GM19463 (cell line): ENCODE measurements around the gene CD44.
A peak's percentile ranks its signal among the peaks of the same experiment; 100 is the strongest.
"Not testable (repeated sequence)": the region's sequence is repeated elsewhere in the genome, so short reads cannot be mapped to it uniquely, and the experiment has no call there.

ENCODE experiments used
- ATAC-seq: cut with Tn5 transposase; IDR thresholded peaks from one replicate; pipeline ENCODE4 v1.9.1; 2021; ENCODE audit warnings: mild to moderate bottlenecking, moderate library complexity; ENCODE audit not compliant: unreplicated experiment

Gene CD44

DNA sequence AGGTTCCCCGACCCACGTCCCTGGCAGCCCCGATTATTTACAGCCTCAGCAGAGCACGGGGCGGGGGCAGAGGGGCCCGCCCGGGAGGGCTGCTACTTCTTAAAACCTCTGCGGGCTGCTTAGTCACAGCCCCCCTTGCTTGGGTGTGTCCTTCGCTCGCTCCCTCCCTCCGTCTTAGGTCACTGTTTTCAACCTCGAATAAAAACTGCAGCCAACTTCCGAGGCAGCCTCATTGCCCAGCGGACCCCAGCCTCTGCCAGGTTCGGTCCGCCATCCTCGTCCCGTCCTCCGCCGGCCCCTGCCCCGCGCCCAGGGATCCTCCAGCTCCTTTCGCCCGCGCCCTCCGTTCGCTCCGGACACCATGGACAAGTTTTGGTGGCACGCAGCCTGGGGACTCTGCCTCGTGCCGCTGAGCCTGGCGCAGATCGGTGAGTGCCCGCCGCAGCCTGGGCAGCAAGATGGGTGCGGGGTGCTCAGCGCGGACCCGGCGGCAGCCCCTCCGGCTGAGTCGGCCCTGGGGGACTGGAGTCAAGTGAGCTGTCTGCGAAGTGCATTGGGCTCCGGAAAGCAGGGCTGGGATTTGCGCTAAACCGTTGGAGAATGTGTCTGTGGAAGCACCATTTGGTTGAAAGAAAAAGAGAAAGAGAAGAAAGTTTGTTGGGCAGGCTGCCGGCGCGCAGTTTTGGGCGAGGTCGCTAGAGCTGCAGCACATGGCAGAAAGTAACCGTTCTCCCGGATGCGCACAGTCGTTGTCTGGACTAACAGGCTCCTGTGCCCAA, at the start of gene CD44:
CD44 (plus strand) TSS at position 229 of the 779 bp plus-strand sequence; CDS start at position 362, 133 bp downstream.
- peak; percentile 37 for ATAC-seq

DNA sequence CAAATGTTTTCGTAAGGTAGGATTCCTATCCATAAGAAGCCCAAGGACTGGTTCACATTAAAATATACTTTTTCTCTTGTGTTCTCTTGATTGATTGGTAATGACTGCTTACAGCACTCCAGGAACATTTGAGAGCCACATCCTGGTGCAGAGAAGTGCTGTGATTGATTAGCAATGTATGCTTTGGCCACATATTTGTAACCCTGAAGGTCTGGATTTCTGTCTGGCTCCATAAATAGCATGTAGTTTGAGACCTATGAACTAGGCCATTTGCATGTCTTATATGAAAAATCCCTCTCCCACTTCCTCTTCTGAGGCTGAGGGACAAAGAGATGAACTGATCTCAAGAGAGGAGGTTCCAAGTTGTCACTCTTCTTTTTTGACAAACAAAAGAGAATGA, 49.3 kb upstream of the CD44 start:
- ATAC-seq, result peak; percentile 67

DNA sequence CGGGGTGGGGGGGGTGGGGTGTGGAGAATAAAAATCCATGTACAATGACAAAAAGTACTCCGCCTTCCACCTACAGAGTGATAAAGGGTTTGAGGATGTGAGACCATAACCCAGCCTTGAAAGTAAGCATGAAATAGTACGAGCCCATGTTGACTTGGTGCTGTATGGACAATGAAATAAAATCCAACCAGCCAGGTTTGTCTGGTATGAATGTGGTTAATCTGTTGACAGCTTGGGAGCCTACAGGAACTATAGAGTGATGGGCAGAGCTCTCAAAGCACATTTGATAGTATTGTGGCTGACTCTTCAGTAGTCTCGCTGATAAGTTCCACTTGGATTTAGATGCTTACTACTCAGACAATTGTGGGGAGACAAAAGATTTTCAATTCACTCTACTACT, 48.8 kb upstream of the CD44 start:
- peak; percentile 25 for ATAC-seq

DNA sequence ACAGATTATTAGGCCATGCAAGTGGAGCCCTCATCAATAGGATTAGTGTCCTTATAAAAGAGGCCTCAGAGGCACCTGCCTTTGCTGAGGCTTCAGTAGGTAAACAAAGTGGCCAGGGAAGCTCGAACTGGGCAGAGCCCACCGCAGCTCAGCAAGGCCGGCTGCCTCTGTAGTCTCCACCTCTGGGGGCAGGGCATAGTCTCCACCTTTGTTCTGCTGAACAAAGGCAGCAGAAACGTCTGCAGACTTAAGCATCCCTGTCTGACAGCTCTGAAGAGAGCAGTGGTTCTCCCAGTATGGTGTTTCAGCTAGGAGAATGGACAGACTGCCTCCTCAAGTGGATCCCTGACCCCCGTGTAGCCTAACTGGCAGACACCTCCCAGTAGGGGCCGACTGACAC, 48.0 kb upstream of the CD44 start:
- not testable (repeated sequence) for ATAC-seq

DNA sequence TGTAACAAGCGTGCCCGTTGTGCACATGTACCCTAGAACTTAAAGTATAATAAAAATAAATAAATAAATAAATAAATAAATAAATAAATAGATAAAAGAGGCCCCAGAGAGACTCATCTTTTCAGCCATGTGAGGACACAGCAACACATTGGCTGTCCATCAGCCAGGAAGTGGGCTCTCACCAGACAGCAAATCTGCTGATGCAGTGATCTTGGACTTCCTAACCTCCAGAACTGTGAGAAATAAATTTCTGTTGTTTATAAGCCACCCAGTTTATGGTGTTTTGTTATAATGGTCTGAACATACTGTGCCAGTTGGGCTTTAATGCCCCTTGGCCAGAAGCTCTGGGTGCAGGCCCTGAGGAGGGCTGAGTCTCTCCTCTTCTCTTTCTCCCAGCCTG, 42.2 kb upstream of the CD44 start:
- no peak for ATAC-seq

DNA sequence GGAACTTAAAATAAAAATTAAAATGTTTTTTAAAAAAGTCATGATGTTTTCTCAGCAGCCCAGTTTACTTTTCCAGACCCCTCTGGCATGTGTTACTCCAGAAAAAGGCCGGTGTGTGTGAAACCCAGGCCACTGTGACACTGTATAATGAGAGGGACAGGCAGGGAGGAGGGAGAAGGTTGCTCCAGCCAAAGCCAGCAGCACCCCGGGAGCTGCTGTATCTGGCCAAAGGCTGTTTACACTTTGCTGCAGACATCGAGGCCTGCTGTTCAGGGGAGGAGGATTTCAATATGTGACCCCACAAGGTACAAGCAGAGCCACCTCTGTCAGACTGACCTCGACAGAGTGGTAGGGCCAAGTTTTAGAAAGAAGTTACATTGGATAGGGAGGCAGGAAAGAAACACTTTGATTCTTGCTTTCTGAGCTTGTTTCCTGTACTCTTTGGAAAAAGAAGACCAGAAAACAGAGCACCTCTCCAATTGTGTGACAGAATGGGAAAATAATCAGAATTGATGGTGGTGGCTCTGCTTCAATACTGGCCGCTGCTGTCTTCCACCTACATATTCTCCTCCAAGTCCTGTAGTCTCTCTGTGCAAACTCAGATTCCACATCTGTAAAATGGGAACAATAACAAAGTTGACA, 41.0 kb upstream of the CD44 start:
- no peak for ATAC-seq

DNA sequence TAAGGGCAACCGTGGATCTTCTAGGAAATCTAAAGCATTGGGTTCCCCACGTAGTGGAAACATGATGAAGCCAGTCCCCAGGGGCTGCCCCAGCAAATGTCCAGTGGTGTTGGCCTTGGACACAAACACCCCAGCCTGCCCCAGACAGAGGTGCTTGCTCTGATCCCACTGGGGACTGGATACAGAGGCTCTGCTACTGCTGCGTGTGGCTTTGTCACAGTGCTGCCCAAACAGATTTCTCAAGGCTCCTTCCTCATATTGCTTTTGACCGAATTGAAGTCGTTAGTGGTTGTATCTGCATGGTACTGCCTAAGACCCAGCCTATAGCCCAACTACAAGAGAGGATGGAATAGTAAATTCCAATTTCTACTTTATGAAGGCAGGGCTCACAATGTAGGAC, 40.1 kb upstream of the CD44 start:
- no peak for ATAC-seq

DNA sequence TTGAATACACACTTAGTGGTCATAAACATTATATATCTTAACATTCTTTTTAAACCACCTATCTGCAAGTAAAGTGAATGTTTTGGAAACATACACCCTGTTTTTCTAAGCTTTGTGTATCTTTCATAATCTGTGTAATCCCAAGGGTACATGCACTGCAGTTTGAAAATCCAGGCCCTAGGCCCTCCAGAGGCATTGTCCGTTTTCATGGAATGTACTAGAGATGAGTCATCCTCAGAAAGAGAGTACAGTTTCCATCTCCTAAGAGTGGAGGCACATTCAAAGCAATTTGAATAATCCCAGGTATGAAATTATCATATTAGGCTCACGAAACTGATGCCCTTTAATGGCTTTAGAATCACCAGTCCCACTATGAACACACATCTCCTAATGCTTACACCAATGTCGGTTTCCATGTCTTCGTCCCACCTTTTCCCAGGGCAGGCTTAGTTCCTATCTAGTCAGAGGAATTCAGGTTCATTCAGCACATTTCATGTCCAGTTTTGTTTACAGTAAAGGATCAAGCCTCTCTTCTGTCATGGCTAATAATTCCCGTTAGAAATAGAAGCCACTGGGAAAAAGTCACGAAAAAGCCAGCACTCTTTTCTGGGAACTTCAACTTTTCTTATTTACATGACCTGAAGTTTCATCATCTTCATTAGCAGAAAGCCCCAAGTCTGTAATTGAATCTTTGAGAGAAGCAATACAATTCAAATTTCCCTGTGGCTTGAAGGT, 39.5 kb upstream of the CD44 start:
- no peak for ATAC-seq

DNA sequence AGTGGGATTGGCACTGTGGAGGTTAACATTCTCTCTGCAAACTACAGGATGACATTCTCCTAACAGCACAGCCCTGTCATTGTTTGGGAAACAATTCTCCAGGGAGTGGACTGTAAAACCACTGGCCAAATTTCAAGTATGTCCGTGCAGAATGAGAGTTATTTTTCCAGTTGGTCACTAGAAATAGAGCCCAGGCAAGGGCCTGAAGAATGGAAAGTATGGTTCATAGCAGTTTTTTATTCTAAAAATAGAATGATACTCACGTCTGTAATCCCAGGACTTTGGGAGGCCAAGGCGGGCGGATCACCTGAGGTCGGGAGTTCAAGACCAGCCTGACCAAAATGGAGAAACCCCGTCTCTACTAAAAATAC, 39.0 kb upstream of the CD44 start:
- ATAC-seq, result no peak

DNA sequence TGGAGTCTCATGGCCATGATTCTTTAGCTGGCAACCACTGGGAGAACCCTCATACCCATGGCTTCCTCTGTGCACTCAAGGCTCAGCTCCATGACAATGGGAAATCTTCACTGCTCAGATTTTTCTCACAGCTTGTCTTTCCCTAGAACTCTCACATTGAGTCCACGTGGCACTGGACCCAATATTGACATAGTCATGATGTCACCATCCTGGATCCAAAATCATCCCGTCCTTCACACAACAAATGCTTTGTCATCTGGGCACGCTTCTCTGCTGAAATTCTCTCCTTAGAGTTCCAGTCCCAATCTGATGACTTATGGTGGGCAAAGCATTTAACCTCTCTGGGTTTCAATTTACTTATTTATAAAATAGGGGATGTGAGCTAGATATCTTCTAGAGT, 37.7 kb upstream of the CD44 start:
- ATAC-seq, result no peak

DNA sequence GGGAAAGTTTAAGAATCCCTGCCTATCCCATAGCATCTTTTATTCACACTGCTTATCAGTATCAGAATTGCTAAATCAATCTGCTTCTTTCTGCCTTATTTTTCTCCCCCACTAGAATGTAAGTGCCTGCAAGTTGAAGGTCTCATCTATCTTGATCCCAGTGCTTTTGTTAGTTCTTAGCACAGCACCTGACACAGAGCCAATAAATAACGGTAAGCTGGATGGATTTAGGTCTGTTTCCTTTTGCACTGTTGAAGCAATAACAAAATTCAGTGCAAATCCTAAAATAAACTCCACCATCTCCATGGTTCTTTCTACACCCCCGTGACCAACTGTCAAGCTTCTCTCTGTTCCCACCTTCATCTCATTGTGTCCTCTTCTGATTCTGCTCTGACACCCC, 36.7 kb upstream of the CD44 start:
- no peak for ATAC-seq

DNA sequence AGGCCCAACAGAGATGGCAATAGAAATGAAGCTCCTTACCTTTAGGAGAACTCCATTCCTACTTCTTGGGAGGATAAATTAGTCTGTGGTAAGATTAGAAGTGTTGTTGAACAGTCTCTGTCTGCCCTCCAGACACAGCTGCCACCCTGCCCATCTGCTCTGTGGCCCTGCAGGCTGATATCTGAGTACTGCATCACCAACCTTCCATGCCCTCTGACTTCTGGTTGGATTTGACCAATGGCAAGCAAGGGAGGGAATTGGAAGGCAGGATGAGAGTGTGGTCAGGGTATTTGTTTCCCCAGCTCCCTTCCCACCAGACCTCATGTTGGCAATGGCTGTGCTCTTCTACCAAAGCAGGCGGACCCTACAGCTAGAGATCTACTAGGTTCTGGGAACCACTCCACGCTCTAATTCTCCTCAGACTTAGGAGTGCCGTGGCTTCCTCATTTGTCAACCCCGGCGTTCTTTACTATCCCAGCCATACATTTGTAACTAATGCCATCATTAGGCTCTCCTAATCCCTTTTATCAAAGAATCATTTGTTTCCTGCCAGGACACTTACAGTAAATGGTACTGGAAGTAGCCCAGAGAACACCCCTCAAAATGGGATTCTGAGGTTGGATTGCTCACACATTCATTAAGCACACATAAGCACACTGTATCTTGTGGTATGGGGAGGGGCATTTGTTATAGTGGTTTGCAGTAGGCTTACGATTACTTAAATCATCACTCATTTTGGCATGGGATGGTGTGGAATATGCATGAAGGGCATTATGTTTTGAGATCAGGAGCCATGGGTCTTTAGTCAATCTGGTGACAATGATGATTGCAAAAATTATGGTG, 35.4 kb upstream of the CD44 start:
- no peak for ATAC-seq

DNA sequence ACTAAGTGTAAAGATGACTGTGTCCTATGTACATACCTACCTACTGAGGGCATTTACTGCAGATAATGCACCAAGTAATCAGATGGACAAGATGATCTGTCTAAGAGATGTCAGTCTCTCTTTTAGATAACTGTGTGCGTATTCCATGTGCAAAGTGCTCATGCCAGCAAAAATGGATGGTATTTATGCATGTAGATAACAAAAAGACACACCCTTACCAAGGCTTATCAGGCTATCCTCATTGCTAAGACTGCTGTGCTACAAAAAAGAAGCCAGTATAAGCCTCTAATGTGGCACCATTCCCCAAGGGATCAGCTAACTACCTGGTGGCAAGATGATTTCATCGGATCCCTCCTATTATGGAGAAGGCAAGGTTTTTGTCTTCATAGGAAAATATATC, 34.3 kb upstream of the CD44 start:
- no peak for ATAC-seq

DNA sequence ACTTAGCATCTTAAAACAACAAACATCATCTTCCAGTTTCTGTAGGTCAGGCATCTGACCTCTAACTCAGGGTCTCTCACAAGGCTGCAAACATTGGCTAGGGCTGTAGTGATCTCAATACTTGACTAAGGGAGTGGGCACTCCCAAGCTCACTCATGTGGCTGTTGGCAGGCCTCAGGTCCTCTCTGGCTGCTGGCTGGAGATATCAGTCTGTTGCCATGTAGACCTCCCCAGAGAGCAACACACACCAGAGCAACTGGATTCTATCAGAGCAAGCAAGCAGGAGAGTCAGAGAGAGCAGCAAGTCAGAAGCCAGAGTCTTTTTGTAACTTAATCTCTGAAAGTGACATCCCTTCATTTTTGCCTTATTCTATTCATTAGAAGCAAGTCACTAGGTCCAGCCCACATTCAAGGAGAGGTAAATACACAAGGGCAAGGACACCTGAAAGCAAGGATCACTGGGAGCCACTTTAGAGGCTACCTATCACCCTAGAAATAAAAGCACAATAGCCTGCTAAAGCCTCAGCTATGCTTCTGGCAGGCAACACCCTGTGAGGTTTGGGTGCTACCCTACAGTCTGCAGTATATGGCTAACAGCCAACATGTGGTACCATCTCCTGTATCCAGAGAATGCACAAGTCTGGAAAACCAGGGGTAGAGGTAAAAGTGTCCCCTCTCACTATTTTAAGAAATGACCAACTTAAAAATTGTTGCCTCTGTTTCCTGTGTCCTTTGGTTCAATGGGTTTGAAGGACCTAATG, 33.5 kb upstream of the CD44 start:
- no peak for ATAC-seq

DNA sequence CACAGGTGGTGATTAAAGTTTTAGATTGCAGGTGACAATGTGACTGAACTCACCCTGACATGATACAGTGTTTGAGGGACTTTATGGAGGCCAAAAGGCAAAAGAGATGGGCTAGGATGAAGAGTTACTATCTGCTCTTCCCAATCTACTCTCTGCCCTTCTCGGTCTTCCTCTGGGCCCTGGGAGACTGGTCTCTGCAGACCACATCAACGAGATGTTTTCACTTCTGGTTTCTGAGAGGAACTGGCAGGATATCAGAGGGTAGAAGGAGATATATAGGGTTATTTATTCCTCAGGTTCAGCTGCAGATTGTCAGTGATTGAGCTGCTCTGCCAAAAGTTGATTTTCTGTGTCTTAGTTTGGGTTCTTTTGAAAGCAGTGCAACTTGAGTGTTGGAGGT, 32.4 kb upstream of the CD44 start:
- ATAC-seq, result peak; percentile 73

DNA sequence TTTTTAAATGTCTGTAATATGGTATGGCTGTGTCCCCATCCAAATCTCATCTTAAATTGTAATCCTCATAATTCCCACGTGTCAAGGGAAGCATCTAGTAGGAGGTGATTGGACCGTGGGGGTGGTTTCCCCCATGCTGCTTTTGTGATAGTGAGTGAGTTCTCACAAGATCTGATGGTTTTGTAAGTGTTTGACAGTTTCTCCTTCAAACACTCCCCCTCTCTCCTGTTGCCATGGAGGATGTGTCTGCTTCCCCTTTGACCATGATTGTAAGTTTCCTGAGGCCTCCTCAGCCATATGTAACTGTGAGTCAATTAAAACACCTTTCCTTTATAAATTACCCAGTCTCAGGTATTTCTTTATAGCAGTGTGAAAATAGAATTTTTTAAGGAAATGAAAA, 31.1 kb upstream of the CD44 start:
- ATAC-seq, result no peak

DNA sequence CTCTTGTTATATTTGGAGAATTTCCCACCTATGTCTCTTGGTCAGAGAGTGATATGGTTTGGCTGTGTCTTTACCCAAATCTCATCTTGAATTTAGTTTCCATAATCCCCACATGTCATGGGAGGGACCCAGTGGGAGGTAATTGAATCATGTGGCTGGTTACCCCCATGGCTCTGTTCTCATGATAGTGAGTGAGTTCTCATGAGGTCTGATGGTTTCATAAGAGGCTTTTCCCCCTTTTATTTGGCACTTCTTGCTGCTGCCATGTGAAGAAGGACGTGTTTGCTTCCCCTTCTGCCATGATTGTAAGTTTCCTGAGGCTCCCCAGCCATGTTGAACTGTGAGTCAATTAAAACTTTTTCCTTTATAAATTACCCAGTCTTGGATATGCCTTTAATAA, 30.6 kb upstream of the CD44 start:
- not testable (repeated sequence) for ATAC-seq

DNA sequence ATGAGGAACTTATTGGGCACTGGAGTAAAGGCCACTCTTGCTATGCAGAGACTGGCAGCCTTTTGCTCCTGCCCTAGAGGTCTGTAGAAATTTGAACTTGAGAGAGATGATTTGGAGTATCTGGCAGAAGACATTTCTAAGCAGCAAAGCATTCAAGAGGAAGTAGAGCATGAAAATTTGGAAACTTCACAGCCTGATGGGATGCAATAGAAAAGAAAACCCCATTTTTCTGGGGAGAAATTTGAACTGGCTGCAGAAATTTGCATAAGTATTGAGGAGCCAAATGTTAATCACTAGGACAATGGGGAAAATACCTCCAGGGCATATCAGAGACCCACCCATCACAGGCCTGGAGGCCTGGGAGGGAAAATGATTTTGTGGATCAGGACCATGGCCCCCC, 29.9 kb upstream of the CD44 start:
- no peak for ATAC-seq

DNA sequence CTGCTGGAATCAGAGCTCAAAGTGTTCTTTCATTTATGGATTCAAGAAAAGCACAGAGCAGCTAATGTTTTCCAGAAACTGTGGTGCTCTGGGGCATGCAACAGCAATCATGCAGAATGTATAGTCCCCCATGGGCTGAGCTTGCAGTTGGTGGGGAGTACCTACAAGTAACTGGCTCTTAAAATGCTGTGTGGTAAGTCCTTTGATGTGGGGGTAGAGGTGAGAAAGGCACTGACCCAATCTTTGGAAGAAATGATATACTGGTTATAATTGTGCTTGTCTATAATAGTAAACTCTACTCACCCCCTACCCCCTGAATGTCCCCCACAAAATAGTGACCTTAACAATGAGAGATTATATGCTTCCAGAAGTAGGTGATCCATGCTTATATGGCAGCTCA, 29.1 kb upstream of the CD44 start:
- no peak for ATAC-seq
